Osteocyte (in vitro differentiated cells): ENCODE data around the gene RAC2. TPM values are rescaled to one million over a fixed set of nuclear protein-coding genes. Genes with fewer than 3 reads are reported as not detected.

Experiments
- DNase-seq: peaks from one replicate; pipeline ENCODE4 v3.0.0; 2021; ENCODE audit warnings: mixed read lengths; ENCODE audit not compliant: unreplicated experiment; ENCODE audit errors: extremely low spot score
- H3K27ac Mint-ChIP-seq: one replicate; pipeline ENCODE4 v1.8.0; 2021; ENCODE audit warnings: mild to moderate bottlenecking, mixed read lengths; ENCODE audit not compliant: unreplicated experiment
- H3K27me3 Mint-ChIP-seq: one replicate; pipeline ENCODE4 v1.8.0; 2021; ENCODE audit warnings: mixed read lengths; ENCODE audit not compliant: unreplicated experiment
- H3K36me3 Mint-ChIP-seq: one replicate; pipeline ENCODE4 v1.8.0; 2021; ENCODE audit warnings: mixed read lengths; ENCODE audit not compliant: unreplicated experiment
- H3K4me1 Mint-ChIP-seq: one replicate; pipeline ENCODE4 v1.8.0; 2021; ENCODE audit warnings: mixed read lengths; ENCODE audit not compliant: unreplicated experiment
- H3K4me3 Mint-ChIP-seq: one replicate; pipeline ENCODE4 v1.8.0; 2021; ENCODE audit warnings: mild to moderate bottlenecking, moderate library complexity, mixed read lengths; ENCODE audit not compliant: unreplicated experiment
- H3K9me3 Mint-ChIP-seq: one replicate; pipeline ENCODE4 v1.8.0; 2021; ENCODE audit warnings: mixed read lengths; ENCODE audit not compliant: unreplicated experiment
- total RNA-seq: library from RNA; stranded (reverse); gene quantifications from 2 replicates; pipeline ENCODE4 v1.2.1, GENCODE V29; 2021
- TF ChIP-seq, protein P1 (sequence below): fragments of 200-600 bp; sonication (generic); IDR thresholded peaks from 2 replicates; pipeline ENCODE4 v1.5.0; 2021; ENCODE audit warnings: antibody characterized with exemption, mild to moderate bottlenecking, moderate library complexity

Gene RAC2
- total RNA-seq, 1 donor from 2014 or later = not detected

DNA sequence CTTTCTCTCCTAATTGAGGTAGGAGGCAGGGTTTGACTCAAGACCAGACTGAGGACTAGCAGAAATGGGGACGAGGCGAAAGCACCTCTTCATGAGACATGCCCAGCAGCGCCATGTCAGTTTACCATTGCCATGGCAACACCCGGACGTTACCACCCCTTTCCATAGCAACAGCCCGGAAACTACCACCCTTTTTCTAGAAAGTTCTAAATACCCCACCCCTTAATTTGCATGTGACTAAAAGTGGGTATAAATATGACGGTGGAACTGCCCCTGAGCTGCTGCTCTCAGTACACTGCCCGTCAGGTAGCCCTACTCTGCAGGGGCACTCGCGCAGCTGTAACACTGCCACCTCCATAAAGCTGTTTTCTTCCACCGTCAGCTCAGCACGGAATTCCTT is 5.9 kb upstream of the RAC2 start:
- DNase-seq = no peak
- Mint-ChIP-seq H3K4me3 (no peak overlapping the region), H3K27ac (no peak overlapping the region), H3K4me1 (peaks cover 4% of the 10 kb centered on the region), H3K27me3 (peaks cover 35% of the 10 kb centered on the region), H3K36me3 (no peaks in the 10 kb centered on the region), H3K9me3 (no peaks in the 10 kb centered on the region)
- TF ChIP-seq, protein P1, sequence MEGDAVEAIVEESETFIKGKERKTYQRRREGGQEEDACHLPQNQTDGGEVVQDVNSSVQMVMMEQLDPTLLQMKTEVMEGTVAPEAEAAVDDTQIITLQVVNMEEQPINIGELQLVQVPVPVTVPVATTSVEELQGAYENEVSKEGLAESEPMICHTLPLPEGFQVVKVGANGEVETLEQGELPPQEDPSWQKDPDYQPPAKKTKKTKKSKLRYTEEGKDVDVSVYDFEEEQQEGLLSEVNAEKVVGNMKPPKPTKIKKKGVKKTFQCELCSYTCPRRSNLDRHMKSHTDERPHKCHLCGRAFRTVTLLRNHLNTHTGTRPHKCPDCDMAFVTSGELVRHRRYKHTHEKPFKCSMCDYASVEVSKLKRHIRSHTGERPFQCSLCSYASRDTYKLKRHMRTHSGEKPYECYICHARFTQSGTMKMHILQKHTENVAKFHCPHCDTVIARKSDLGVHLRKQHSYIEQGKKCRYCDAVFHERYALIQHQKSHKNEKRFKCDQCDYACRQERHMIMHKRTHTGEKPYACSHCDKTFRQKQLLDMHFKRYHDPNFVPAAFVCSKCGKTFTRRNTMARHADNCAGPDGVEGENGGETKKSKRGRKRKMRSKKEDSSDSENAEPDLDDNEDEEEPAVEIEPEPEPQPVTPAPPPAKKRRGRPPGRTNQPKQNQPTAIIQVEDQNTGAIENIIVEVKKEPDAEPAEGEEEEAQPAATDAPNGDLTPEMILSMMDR = no peak

DNA sequence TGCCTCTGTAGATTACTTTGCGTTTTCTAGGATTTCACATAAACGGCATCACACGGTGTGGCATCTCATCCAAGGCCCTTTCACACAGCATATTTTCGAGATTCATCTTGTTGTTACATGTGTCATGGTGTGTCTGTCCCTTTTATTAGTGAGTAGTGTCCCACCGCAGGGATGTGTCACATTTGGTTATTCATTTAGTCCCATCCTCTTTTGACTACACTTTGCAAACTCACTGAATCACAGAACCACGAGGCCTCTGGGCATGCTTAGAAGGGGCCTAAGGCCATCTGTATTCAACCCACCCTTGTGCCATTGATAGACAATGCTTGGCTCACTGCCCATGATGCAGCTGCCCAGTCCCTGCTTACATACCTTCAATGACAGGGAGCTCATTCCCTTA is 4.2 kb upstream of the RAC2 start:
- no peak for DNase-seq
- peaks cover 29% of the 10 kb centered on the region for H3K27me3 Mint-ChIP-seq
- H3K4me3 Mint-ChIP-seq = no peak overlapping the region
- H3K9me3 Mint-ChIP-seq = no peaks in the 10 kb centered on the region
- TF ChIP-seq, protein P1 = no peak
- no peak overlapping the region for H3K27ac Mint-ChIP-seq
- H3K36me3 Mint-ChIP-seq = no peaks in the 10 kb centered on the region
- H3K4me1 Mint-ChIP-seq = peaks cover 1% of the 10 kb centered on the region

DNA sequence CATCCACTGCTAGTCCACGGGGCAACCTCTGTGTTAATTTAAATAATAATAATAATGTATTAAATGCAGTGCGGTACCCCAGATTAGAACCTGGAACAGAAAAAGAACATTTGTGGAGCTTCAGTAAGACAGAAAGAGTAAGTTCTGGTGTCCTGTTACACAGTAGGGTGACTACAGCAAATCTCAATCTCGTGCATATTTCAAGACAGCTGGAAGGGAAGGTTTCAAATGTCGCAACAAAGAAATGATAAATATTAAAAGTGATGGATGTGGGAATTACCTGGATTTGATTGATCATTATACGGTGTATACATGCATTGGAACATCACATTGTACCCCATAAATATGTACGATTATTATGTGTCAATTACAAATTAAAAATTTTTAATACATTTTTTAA is 1.7 kb upstream of the RAC2 start:
- no peak overlapping the region for H3K4me3 Mint-ChIP-seq
- TF ChIP-seq, protein P1 = no peak
- H3K27me3 Mint-ChIP-seq = peaks cover 11% of the 10 kb centered on the region
- H3K9me3 Mint-ChIP-seq = no peaks in the 10 kb centered on the region
- DNase-seq = no peak
- no peak overlapping the region for H3K27ac Mint-ChIP-seq
- no peaks in the 10 kb centered on the region for H3K36me3 Mint-ChIP-seq
- H3K4me1 Mint-ChIP-seq = peaks cover 6% of the 10 kb centered on the region

DNA sequence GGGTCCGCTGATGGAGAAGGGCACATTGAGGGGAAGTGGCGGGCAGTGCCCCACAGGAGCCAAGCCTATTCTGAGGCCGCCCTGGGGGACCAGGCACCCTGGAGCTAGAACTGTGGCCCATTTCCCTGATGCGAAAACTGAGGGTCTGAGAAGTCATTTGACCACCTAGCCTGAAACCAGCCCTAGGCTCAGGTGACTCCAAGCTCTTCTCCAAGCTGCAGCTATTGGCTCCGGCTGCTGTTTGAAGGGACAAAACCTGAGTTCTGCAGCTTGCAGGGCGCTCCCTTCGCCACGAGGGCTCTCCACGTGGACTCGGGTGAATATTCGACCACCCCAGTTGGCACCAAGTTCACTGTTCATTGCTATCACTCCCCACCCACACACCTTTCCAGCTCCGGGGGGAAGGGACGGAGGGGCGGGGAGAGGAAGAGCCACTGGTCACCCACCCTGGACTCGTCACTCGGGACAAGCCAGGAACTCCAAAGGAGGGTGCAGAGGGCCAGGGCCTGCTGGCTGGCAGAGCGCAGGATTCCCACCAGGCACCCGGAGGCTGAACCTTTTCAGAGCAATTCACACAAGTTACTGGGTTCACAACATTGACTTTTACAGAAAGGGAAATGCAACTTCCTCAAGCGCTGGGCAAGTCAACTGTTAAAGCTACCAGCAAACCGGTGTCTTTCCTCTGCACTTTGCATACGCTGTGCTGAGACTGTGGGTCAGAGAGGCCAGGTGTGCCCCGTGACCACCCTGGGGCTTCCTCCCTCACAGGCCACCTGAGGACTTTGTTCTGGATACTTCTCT is 1.1 kb upstream of the RAC2 start:
- H3K4me1 Mint-ChIP-seq = peaks cover 6% of the 10 kb centered on the region
- no peaks in the 10 kb centered on the region for H3K9me3 Mint-ChIP-seq
- TF ChIP-seq, protein P1 = no peak
- no peak overlapping the region for H3K27ac Mint-ChIP-seq
- no peak for DNase-seq
- H3K4me3 Mint-ChIP-seq = no peak overlapping the region
- H3K36me3 Mint-ChIP-seq = no peaks in the 10 kb centered on the region
- peaks cover 7% of the 10 kb centered on the region for H3K27me3 Mint-ChIP-seq

DNA sequence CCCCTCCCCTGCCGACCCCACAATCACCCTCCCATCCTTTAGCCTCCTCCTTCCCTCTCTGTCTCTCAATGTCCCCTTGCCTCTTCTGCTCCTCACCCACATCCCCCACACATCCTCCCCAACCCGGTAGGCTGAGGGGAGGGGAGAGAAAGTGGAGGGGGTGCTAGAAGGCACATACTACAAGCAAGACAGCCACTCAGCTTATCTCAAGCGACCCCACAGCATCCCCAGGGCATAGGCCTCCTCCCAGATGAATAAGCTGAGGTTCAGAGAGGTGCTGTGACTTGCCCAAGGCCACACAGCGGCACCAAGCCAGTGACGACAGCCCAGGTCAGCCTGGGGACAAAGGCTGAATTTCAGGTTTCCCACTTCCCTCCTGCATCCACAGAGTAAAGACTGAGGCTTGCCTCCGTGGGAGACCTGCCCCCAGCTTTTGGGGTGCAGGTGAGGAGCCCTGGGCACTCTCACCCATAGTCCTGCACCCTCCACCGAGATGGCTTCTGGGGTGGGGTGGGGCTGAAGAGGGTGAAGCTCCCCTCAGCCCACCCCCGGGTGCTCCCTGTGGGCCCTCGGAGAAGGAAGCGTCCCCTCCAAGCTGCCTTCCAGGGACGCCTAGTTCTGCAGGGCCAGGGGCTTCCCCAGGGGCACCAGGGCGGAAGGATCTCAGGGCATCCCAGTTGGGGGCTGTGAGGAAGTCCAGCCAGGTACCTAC is 511 bp downstream of the RAC2 start:
- TF ChIP-seq, protein P1 = no peak
- no peak overlapping the region for H3K4me3 Mint-ChIP-seq
- peaks cover 6% of the 10 kb centered on the region for H3K4me1 Mint-ChIP-seq
- H3K36me3 Mint-ChIP-seq = no peaks in the 10 kb centered on the region
- peaks cover 2% of the 10 kb centered on the region for H3K27me3 Mint-ChIP-seq
- no peak overlapping the region for H3K27ac Mint-ChIP-seq
- no peak for DNase-seq
- no peaks in the 10 kb centered on the region for H3K9me3 Mint-ChIP-seq
